ENCODE data around the gene FAM9A. TPM values are rescaled to one million over a fixed set of nuclear protein-coding genes. Genes with fewer than 3 reads are reported as not detected.
"Not testable (repeated sequence)": the region's sequence is repeated elsewhere in the genome, so short reads cannot be mapped to it uniquely, and the experiment has no call there.

The FAM9A gene
- total RNA-seq, 1 donor from 2014 or later = not detected

DNA sequence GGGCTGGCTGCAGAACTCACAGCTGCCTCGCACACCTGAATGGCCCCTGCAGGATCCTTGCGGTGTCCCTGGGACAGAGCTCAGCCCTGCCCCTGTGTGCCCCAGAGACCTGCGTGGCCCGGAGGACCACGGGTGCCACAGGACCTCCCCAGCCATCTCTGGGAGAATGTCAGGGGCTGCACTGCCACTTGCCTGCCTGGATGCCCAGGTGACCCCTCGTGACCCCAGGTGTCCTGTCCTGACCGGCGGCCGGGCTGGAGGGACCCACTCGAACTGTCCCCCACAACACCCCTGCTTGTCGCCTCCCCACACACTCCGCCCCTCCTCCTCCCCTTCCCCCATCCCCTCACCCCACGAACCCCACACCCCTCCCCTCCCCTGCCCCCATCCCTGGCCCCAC lies 1.9 kb downstream of the FAM9A start:
- FAIRE-seq = not testable (repeated sequence)

DNA sequence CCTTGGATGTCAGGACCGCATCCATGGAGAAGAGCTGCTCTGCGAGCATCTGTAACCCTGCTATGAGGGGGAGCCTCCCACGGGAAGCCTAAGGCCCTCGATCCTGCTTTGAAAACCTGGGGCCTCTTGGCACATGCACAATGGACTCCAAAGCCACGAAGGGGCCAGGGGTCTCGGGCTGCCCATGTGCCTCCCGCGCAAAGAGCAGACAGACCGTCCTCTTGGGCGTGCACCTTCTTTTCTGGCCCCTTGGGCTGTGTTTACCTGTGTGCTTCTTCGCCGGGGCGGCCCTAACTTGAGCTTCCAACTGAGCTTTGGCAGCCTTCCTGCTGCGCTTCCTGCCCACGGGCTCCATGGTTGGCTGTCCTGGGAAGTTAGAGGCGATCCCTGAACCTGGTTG lies 2.5 kb downstream of the FAM9A start:
- peak; percentile 5 for FAIRE-seq
- not testable (repeated sequence) for H2AFZ ChIP-seq (ENCODE audit: low read depth, low read length); H3K36me3 Mint-ChIP-seq (ENCODE audit: low read depth, unreplicated experiment); H3K27ac ChIP-seq (ENCODE audit: low read depth, low read length); H3K4me2 ChIP-seq (ENCODE audit: low read length); H4K20me1 ChIP-seq (ENCODE audit: insufficient read depth, low read length); H3K27ac Mint-ChIP-seq (ENCODE audit: unreplicated experiment); H3K4me3 Mint-ChIP-seq (ENCODE audit: unreplicated experiment); H3K4me1 ChIP-seq (ENCODE audit: insufficient read depth, low read length); H3K4me1 Mint-ChIP-seq (ENCODE audit: low read depth, unreplicated experiment); H3K27me3 ChIP-seq (ENCODE audit: insufficient read depth, low read length); H3K79me2 ChIP-seq (ENCODE audit: insufficient read depth, low read length); H3K27me3 Mint-ChIP-seq (ENCODE audit: low read depth, unreplicated experiment); H3K9ac ChIP-seq (ENCODE audit: low read length); H3K4me3 ChIP-seq (ENCODE audit: insufficient read depth, low read depth, low read length); H3K36me3 ChIP-seq (ENCODE audit: insufficient read depth, low read length); H3K9me3 ChIP-seq (ENCODE audit: insufficient read depth, low read depth, low read length); H3K9me3 Mint-ChIP-seq (ENCODE audit: unreplicated experiment); DNase-seq (ENCODE audit: low read depth)

More for the DNA sequence above, 1.9 kb downstream of the FAM9A start:
- not testable (repeated sequence) for H3K27me3 ChIP-seq (ENCODE audit: insufficient read depth, low read length); H3K36me3 Mint-ChIP-seq (ENCODE audit: low read depth, unreplicated experiment); H3K4me3 ChIP-seq (ENCODE audit: insufficient read depth, low read depth, low read length); H3K9me3 Mint-ChIP-seq (ENCODE audit: unreplicated experiment); H3K36me3 ChIP-seq (ENCODE audit: insufficient read depth, low read length); H3K27me3 Mint-ChIP-seq (ENCODE audit: low read depth, unreplicated experiment); H3K27ac Mint-ChIP-seq (ENCODE audit: unreplicated experiment); H3K9me3 ChIP-seq (ENCODE audit: insufficient read depth, low read depth, low read length); H3K4me2 ChIP-seq (ENCODE audit: low read length); H3K4me3 Mint-ChIP-seq (ENCODE audit: unreplicated experiment); H3K9ac ChIP-seq (ENCODE audit: low read length); H3K4me1 Mint-ChIP-seq (ENCODE audit: low read depth, unreplicated experiment); H4K20me1 ChIP-seq (ENCODE audit: insufficient read depth, low read length); H2AFZ ChIP-seq (ENCODE audit: low read depth, low read length); H3K4me1 ChIP-seq (ENCODE audit: insufficient read depth, low read length); H3K79me2 ChIP-seq (ENCODE audit: insufficient read depth, low read length); H3K27ac ChIP-seq (ENCODE audit: low read depth, low read length); DNase-seq (ENCODE audit: low read depth)

DNA sequence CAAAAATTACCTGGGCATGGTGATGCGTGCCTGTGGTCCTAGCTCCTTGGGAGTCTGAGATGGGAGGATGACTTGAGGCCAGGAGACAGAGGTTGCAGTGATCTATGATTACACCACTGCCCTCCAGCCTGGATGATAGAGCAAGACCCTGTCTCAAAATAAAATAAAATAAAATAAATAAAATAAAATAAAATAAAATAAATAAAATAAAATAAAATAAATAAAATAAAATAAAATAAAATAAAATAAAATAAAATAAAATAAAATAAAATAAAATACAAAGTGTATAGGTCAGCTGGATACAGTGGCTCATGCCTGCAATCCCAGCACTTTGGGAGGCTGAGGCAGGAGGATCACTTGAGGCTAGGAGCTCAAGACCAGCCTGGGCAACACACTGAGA lies 14.1 kb downstream of the FAM9A start:
- H3K27ac Mint-ChIP-seq (ENCODE audit: unreplicated experiment); DNase-seq (ENCODE audit: low read depth); H3K27me3 ChIP-seq (ENCODE audit: insufficient read depth, low read length); H3K36me3 ChIP-seq (ENCODE audit: insufficient read depth, low read length); H3K9me3 Mint-ChIP-seq (ENCODE audit: unreplicated experiment); H3K27me3 Mint-ChIP-seq (ENCODE audit: low read depth, unreplicated experiment); H3K9ac ChIP-seq (ENCODE audit: low read length); H3K4me1 Mint-ChIP-seq (ENCODE audit: low read depth, unreplicated experiment); H3K9me3 ChIP-seq (ENCODE audit: insufficient read depth, low read depth, low read length); H3K79me2 ChIP-seq (ENCODE audit: insufficient read depth, low read length); H2AFZ ChIP-seq (ENCODE audit: low read depth, low read length); H3K4me3 ChIP-seq (ENCODE audit: insufficient read depth, low read depth, low read length); H3K4me1 ChIP-seq (ENCODE audit: insufficient read depth, low read length); H4K20me1 ChIP-seq (ENCODE audit: insufficient read depth, low read length); FAIRE-seq; H3K27ac ChIP-seq (ENCODE audit: low read depth, low read length); H3K4me2 ChIP-seq (ENCODE audit: low read length); H3K36me3 Mint-ChIP-seq (ENCODE audit: low read depth, unreplicated experiment); H3K4me3 Mint-ChIP-seq (ENCODE audit: unreplicated experiment): not testable (repeated sequence)

DNA sequence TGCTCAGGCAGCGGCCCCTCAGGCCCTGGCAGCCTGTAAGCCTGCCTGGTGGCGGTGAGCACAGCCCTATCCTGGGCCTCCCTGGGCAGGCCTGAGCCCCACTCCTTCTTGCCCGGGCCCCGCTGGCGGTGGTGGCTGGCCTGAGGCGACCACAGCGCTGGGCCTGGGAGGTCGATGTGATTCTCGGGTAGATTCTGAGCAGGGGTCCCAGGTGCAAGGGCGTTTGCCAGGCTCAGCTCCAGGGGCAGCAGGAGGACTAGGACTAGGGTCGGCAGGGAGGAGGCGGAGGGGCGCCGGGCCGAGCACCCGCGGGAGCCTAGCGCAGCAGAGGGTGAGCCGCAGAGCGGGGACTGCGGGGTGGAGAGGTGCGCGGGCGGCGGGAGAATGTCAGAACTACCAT lies 17.0 kb downstream of the FAM9A start:
- no peak for FAIRE-seq
- DNase-seq (ENCODE audit: low read depth) = no peak
- Histone ChIP-seq H3K79me2 (ENCODE audit: insufficient read depth, low read length) (no peaks in the 10 kb centered on the region), H3K4me1 (ENCODE audit: insufficient read depth, low read length) (no peaks in the 10 kb centered on the region), H3K4me3 (ENCODE audit: insufficient read depth, low read depth, low read length) (no peak overlapping the region), H3K9ac (ENCODE audit: low read length) (no peak overlapping the region), H3K36me3 (ENCODE audit: insufficient read depth, low read length) (no peaks in the 10 kb centered on the region), H2AFZ (ENCODE audit: low read depth, low read length) (no peak overlapping the region), H3K27ac (ENCODE audit: low read depth, low read length) (no peak overlapping the region), H3K27me3 (ENCODE audit: insufficient read depth, low read length) (no peaks in the 10 kb centered on the region), H3K9me3 (ENCODE audit: insufficient read depth, low read depth, low read length) (no peaks in the 10 kb centered on the region), H3K4me2 (ENCODE audit: low read length) (no peak overlapping the region), H4K20me1 (ENCODE audit: insufficient read depth, low read length) (no peaks in the 10 kb centered on the region)
- H3K9me3 Mint-ChIP-seq (ENCODE audit: unreplicated experiment) = no peaks in the 10 kb centered on the region
- H3K27ac Mint-ChIP-seq (ENCODE audit: unreplicated experiment) = no peak overlapping the region
- H3K27me3 Mint-ChIP-seq (ENCODE audit: low read depth, unreplicated experiment) = no peaks in the 10 kb centered on the region
- no peaks in the 10 kb centered on the region for H3K36me3 Mint-ChIP-seq (ENCODE audit: low read depth, unreplicated experiment)
- H3K4me1 Mint-ChIP-seq (ENCODE audit: low read depth, unreplicated experiment) = peaks cover 2% of the 10 kb centered on the region
- no peak overlapping the region for H3K4me3 Mint-ChIP-seq (ENCODE audit: unreplicated experiment)
- TF ChIP-seq EZH2 (IDR thresholded peaks at IDR 0.05; ENCODE audit: insufficient read depth, low read length) = no peak

Data from astrocyte (in vitro differentiated cells and primary cell).